ENCODE data around the gene TRMO. TPM values are rescaled to one million over a fixed set of nuclear protein-coding genes. Genes with fewer than 3 reads are reported as not detected.

The TRMO gene
- total and polyA plus RNA-seq, 2 experiments from 2014 or later, result 10.5 to 13.0 TPM

- H3F3A ChIP-seq (ENCODE audit: insufficient read depth), result peaks cover 19% of the 10 kb centered on the region
- in situ Hi-C loops (cut with MboI), result loop anchor here (5.0 kb wide), 1 partner anchor 192 kb away; no protein-coding TSS in a partner anchor
- no peak overlapping the region for H3K27ac ChIP-seq
- no peaks in the 10 kb centered on the region for H4K20me1 ChIP-seq (ENCODE audit: insufficient read depth)
- no peaks in the 10 kb centered on the region for H3K27me3 ChIP-seq (replicated peaks; ENCODE audit: insufficient read depth)
- H3K9me3 ChIP-seq (ENCODE audit: low read depth), result no peaks in the 10 kb centered on the region
- no peak for DNase-seq
- H3K4me1 ChIP-seq (ENCODE audit: insufficient read depth), result peaks cover 19% of the 10 kb centered on the region
- WGBS, 2 experiments (ENCODE audit: low coverage in 1 of 2, low lambda C conversion rate in 2 of 2, missing lambda C conversion rate in 2 of 2), result 98% methylated on average over 9 of the region's 9 CpGs
- no peak overlapping the region for H3K9ac ChIP-seq
- H3K36me3 ChIP-seq (ENCODE audit: low read depth), result peaks cover 7% of the 10 kb centered on the region; the same call in 1 of the 2 replicates
- H3K79me2 ChIP-seq (ENCODE audit: insufficient read depth), result peaks cover 18% of the 10 kb centered on the region
- H3K4me3 ChIP-seq, result no peak overlapping the region
- no peak overlapping the region for H2AFZ ChIP-seq
- H3K9me2 ChIP-seq (ENCODE audit: insufficient read depth), result no peaks in the 10 kb centered on the region
- H3K4me2 ChIP-seq (ENCODE audit: unreplicated experiment), result no peak overlapping the region
- TF ChIP-seq EZH2phosphoT487 (IDR thresholded peaks at IDR 0.05; ENCODE audit: insufficient read depth, low read depth) (no peak), EZH2 (IDR thresholded peaks at IDR 0.05; ENCODE audit: insufficient read depth, poor library complexity, severe bottlenecking) (no peak)
These were observed 17.6 kb downstream of the TRMO start for GRCh38 chr9:97904725-97905124.

GRCh38 chr9:97903177-97903576, 19.1 kb downstream of the TRMO start:
- no peak overlapping the region for H3K9ac ChIP-seq
- no peak overlapping the region for H2AFZ ChIP-seq
- H3K9me2 ChIP-seq (ENCODE audit: insufficient read depth), result no peaks in the 10 kb centered on the region
- DNase-seq, result no peak
- H3F3A ChIP-seq (ENCODE audit: insufficient read depth), result peaks cover 19% of the 10 kb centered on the region
- peaks cover 20% of the 10 kb centered on the region for H3K4me1 ChIP-seq (ENCODE audit: insufficient read depth)
- no peak overlapping the region for H3K27ac ChIP-seq
- no peak overlapping the region for H3K4me3 ChIP-seq
- no peaks in the 10 kb centered on the region for H3K36me3 ChIP-seq (ENCODE audit: low read depth)
- no peaks in the 10 kb centered on the region for H4K20me1 ChIP-seq (ENCODE audit: insufficient read depth)
- H3K79me2 ChIP-seq (ENCODE audit: insufficient read depth), result peaks cover 18% of the 10 kb centered on the region
- in situ Hi-C loops (cut with MboI), result loop anchor here (5.0 kb wide), 1 partner anchor 191 kb away; no protein-coding TSS in a partner anchor
- WGBS, 2 experiments (ENCODE audit: low coverage in 1 of 2, low lambda C conversion rate in 2 of 2, missing lambda C conversion rate in 2 of 2), result 41 to 70% methylated on average over 1 of the region's 1 CpG
- H3K27me3 ChIP-seq (replicated peaks; ENCODE audit: insufficient read depth), result no peaks in the 10 kb centered on the region
- no peaks in the 10 kb centered on the region for H3K9me3 ChIP-seq (ENCODE audit: low read depth)
- no peak overlapping the region for H3K4me2 ChIP-seq (ENCODE audit: unreplicated experiment)
- TF ChIP-seq EZH2phosphoT487 (IDR thresholded peaks at IDR 0.05; ENCODE audit: insufficient read depth, low read depth) (no peak), EZH2 (IDR thresholded peaks at IDR 0.05; ENCODE audit: insufficient read depth, poor library complexity, severe bottlenecking) (no peak)

GRCh38 chr9:97900738-97901565, 21.3 kb downstream of the TRMO start:
- TF ChIP-seq EZH2phosphoT487 (IDR thresholded peaks at IDR 0.05; ENCODE audit: insufficient read depth, low read depth) (no peak), EZH2 (IDR thresholded peaks at IDR 0.05; ENCODE audit: insufficient read depth, poor library complexity, severe bottlenecking) (no peak)
- in situ Hi-C loops (cut with MboI), result loop anchor here (5.0 kb wide), 1 partner anchor 189 kb away; no protein-coding TSS in a partner anchor
- H3K27me3 ChIP-seq (replicated peaks; ENCODE audit: insufficient read depth), result no peaks in the 10 kb centered on the region
- H3K9me2 ChIP-seq (ENCODE audit: insufficient read depth), result no peaks in the 10 kb centered on the region
- 30 to 32% methylated on average over 5 of the region's 5 CpGs for WGBS, 2 experiments (ENCODE audit: low coverage in 1 of 2, low lambda C conversion rate in 2 of 2, missing lambda C conversion rate in 2 of 2)
- H3F3A ChIP-seq (ENCODE audit: insufficient read depth), result peaks cover 19% of the 10 kb centered on the region
- no peaks in the 10 kb centered on the region for H3K9me3 ChIP-seq (ENCODE audit: low read depth)
- no peaks in the 10 kb centered on the region for H4K20me1 ChIP-seq (ENCODE audit: insufficient read depth)
- peak overlapping the region; percentile 56 for H3K27ac ChIP-seq
- H2AFZ ChIP-seq, result 0 out of 2 replicates have a peak overlapping the region, but pooled peaks have one; percentile 1
- H3K4me2 ChIP-seq (ENCODE audit: unreplicated experiment), result peak overlapping the region; percentile 53
- H3K4me1 ChIP-seq (ENCODE audit: insufficient read depth), result peaks cover 15% of the 10 kb centered on the region
- no peaks in the 10 kb centered on the region for H3K36me3 ChIP-seq (ENCODE audit: low read depth)
- peak; percentile 71 for DNase-seq
- H3K9ac ChIP-seq, result peak overlapping the region; percentile 21
- peak overlapping the region; percentile 32 for H3K4me3 ChIP-seq
- H3K79me2 ChIP-seq (ENCODE audit: insufficient read depth), result peaks cover 15% of the 10 kb centered on the region; the same call in 1 of the 2 replicates

GRCh38 chr9:97900103-97900737, 22.1 kb downstream of the TRMO start:
- H3K36me3 ChIP-seq (ENCODE audit: low read depth), result no peaks in the 10 kb centered on the region
- peak overlapping the region; percentile 53 for H3K4me2 ChIP-seq (ENCODE audit: unreplicated experiment)
- WGBS, 2 experiments (ENCODE audit: low coverage in 1 of 2, low lambda C conversion rate in 2 of 2, missing lambda C conversion rate in 2 of 2), result 39 to 42% methylated on average over 9 of the region's 9 CpGs
- H3K9ac ChIP-seq, result peak overlapping the region; percentile 21
- TF ChIP-seq EZH2phosphoT487 (IDR thresholded peaks at IDR 0.05; ENCODE audit: insufficient read depth, low read depth), result no peak
- no peak for TF ChIP-seq EZH2 (IDR thresholded peaks at IDR 0.05; ENCODE audit: insufficient read depth, poor library complexity, severe bottlenecking)
- H3F3A ChIP-seq (ENCODE audit: insufficient read depth), result peaks cover 19% of the 10 kb centered on the region
- no peaks in the 10 kb centered on the region for H3K9me2 ChIP-seq (ENCODE audit: insufficient read depth)
- H3K4me1 ChIP-seq (ENCODE audit: insufficient read depth), result peaks cover 15% of the 10 kb centered on the region
- in situ Hi-C loops (cut with MboI), result loop anchor here (5.0 kb wide), 1 partner anchor 188 kb away; no protein-coding TSS in a partner anchor
- H3K9me3 ChIP-seq (ENCODE audit: low read depth), result no peaks in the 10 kb centered on the region
- H4K20me1 ChIP-seq (ENCODE audit: insufficient read depth), result no peaks in the 10 kb centered on the region
- 0 out of 2 replicates have a peak overlapping the region, but pooled peaks have one; percentile 1 for H2AFZ ChIP-seq
- DNase-seq, result peak; percentile 95
- H3K27ac ChIP-seq, result peak overlapping the region; percentile 56
- no peaks in the 10 kb centered on the region for H3K27me3 ChIP-seq (replicated peaks; ENCODE audit: insufficient read depth)
- peak overlapping the region; percentile 32 for H3K4me3 ChIP-seq
- H3K79me2 ChIP-seq (ENCODE audit: insufficient read depth), result peaks cover 11% of the 10 kb centered on the region; the same call in 1 of the 2 replicates

All from GM23248 (cell line).